Stimulated activated memory B cell treated with anti-CD40 and anti-IgM and Interleukin-4, amounts not matched to agents 10 μg/mL and 1 μg/mL and 100 μg/mL, for 72 hours (primary cell): Measurements from ENCODE around the gene LRRC43.
A peak's percentile ranks its signal among the peaks of the same experiment; 100 is the strongest.

ENCODE experiments used
- ATAC-seq: fragments of 150-1000 bp; cut with Tn5 transposase; 2 replicates; pipeline ENCODE4 v1.10.0; 2021
- H3K27ac Mint-ChIP-seq: one replicate; pipeline ENCODE4 v1.8.0; 2022; ENCODE audit warnings: mild to moderate bottlenecking, mixed read lengths
- H3K27me3 Mint-ChIP-seq: one replicate; pipeline ENCODE4 v1.8.0; 2022; ENCODE audit warnings: mixed read lengths
- H3K36me3 Mint-ChIP-seq: one replicate; pipeline ENCODE4 v1.8.0; 2022; ENCODE audit warnings: mixed read lengths
- H3K4me1 Mint-ChIP-seq: one replicate; pipeline ENCODE4 v1.8.0; 2022; ENCODE audit warnings: mixed read lengths
- H3K4me3 Mint-ChIP-seq: one replicate; pipeline ENCODE4 v1.8.0; 2022; ENCODE audit warnings: mild to moderate bottlenecking, moderate library complexity, mixed read lengths
- H3K9me3 Mint-ChIP-seq: one replicate; pipeline ENCODE4 v1.8.0; 2022; ENCODE audit warnings: mixed read lengths

LRRC43 gene

GRCh38 chr12:122182887-122183587, at the start of gene LRRC43:
LRRC43 (plus strand) TSS chr12:122183123; CDS start chr12:122183145, 22 bp downstream.
- Mint-ChIP-seq H3K4me1 (peaks cover 23% of the 10 kb centered on the region), H3K27ac (peak within 1 kb of the TSS; percentile 84), H3K27me3 (peaks cover 23% of the 10 kb centered on the region), H3K4me3 (peak within 1 kb of the TSS; percentile 75), H3K36me3 (no peaks in the 10 kb centered on the region), H3K9me3 (peaks cover 3% of the 10 kb centered on the region)
- peak; percentile 55 for ATAC-seq

- Mint-ChIP-seq H3K9me3 (no peaks in the 10 kb centered on the region), H3K36me3 (peaks cover 39% of the 10 kb centered on the region), H3K27me3 (no peaks in the 10 kb centered on the region), H3K4me1 (no peaks in the 10 kb centered on the region), H3K4me3 (no peak overlapping the region), H3K27ac (peak overlapping the region; percentile 53)
- no peak for ATAC-seq
These were observed 49.6 kb upstream of the LRRC43 start for GRCh38 chr12:122133192-122133950.

- H3K36me3 Mint-ChIP-seq = peaks cover 44% of the 10 kb centered on the region
- H3K9me3 Mint-ChIP-seq = no peaks in the 10 kb centered on the region
- no peak overlapping the region for H3K4me3 Mint-ChIP-seq
- no peak overlapping the region for H3K27ac Mint-ChIP-seq
- no peak for ATAC-seq
- H3K4me1 Mint-ChIP-seq = no peaks in the 10 kb centered on the region
- H3K27me3 Mint-ChIP-seq = no peaks in the 10 kb centered on the region
These were observed 47.4 kb upstream of the LRRC43 start for GRCh38 chr12:122135437-122136031.

- H3K27me3 Mint-ChIP-seq = no peaks in the 10 kb centered on the region
- no peak overlapping the region for H3K4me3 Mint-ChIP-seq
- H3K36me3 Mint-ChIP-seq = peaks cover 53% of the 10 kb centered on the region
- no peaks in the 10 kb centered on the region for H3K4me1 Mint-ChIP-seq
- ATAC-seq = no peak
- no peaks in the 10 kb centered on the region for H3K9me3 Mint-ChIP-seq
- H3K27ac Mint-ChIP-seq = no peak overlapping the region
These were observed 45.7 kb upstream of the LRRC43 start for GRCh38 chr12:122137229-122137628.

- Mint-ChIP-seq H3K4me3 (no peak overlapping the region), H3K27me3 (no peaks in the 10 kb centered on the region), H3K4me1 (no peaks in the 10 kb centered on the region), H3K27ac (no peak overlapping the region), H3K9me3 (no peaks in the 10 kb centered on the region), H3K36me3 (peaks cover 56% of the 10 kb centered on the region)
- no peak for ATAC-seq
These were observed 45.2 kb upstream of the LRRC43 start for GRCh38 chr12:122137681-122138080.

- H3K27me3 Mint-ChIP-seq = no peaks in the 10 kb centered on the region
- H3K36me3 Mint-ChIP-seq = peaks cover 56% of the 10 kb centered on the region
- H3K4me1 Mint-ChIP-seq = no peaks in the 10 kb centered on the region
- ATAC-seq = no peak
- H3K4me3 Mint-ChIP-seq = no peak overlapping the region
- no peaks in the 10 kb centered on the region for H3K9me3 Mint-ChIP-seq
- no peak overlapping the region for H3K27ac Mint-ChIP-seq
These were observed 44.7 kb upstream of the LRRC43 start for GRCh38 chr12:122138181-122138580.

GRCh38 chr12:122138616-122139015, 44.3 kb upstream of the LRRC43 start:
- Mint-ChIP-seq H3K27ac (no peak overlapping the region), H3K36me3 (peaks cover 56% of the 10 kb centered on the region), H3K9me3 (no peaks in the 10 kb centered on the region), H3K4me1 (no peaks in the 10 kb centered on the region), H3K27me3 (no peaks in the 10 kb centered on the region), H3K4me3 (no peak overlapping the region)
- no peak for ATAC-seq

- Mint-ChIP-seq H3K9me3 (no peaks in the 10 kb centered on the region), H3K4me1 (no peaks in the 10 kb centered on the region), H3K27ac (no peak overlapping the region), H3K36me3 (peaks cover 55% of the 10 kb centered on the region), H3K4me3 (no peak overlapping the region), H3K27me3 (no peaks in the 10 kb centered on the region)
- ATAC-seq = no peak
These were observed 43.7 kb upstream of the LRRC43 start for GRCh38 chr12:122139266-122139665.

- Mint-ChIP-seq H3K36me3 (peaks cover 50% of the 10 kb centered on the region), H3K4me1 (no peaks in the 10 kb centered on the region), H3K4me3 (no peak overlapping the region), H3K27me3 (no peaks in the 10 kb centered on the region), H3K27ac (no peak overlapping the region), H3K9me3 (no peaks in the 10 kb centered on the region)
- no peak for ATAC-seq
These were observed 43.0 kb upstream of the LRRC43 start for GRCh38 chr12:122139941-122140340.

GRCh38 chr12:122140467-122141257, 42.3 kb upstream of the LRRC43 start:
- H3K27me3 Mint-ChIP-seq = no peaks in the 10 kb centered on the region
- no peak overlapping the region for H3K27ac Mint-ChIP-seq
- H3K4me1 Mint-ChIP-seq = no peaks in the 10 kb centered on the region
- H3K36me3 Mint-ChIP-seq = peaks cover 44% of the 10 kb centered on the region
- no peaks in the 10 kb centered on the region for H3K9me3 Mint-ChIP-seq
- no peak overlapping the region for H3K4me3 Mint-ChIP-seq
- no peak for ATAC-seq

GRCh38 chr12:122141911-122142725, 40.8 kb upstream of the LRRC43 start:
- Mint-ChIP-seq H3K36me3 (peaks cover 44% of the 10 kb centered on the region), H3K4me3 (no peak overlapping the region), H3K4me1 (no peaks in the 10 kb centered on the region), H3K27me3 (no peaks in the 10 kb centered on the region), H3K27ac (no peak overlapping the region), H3K9me3 (no peaks in the 10 kb centered on the region)
- ATAC-seq = no peak

- Mint-ChIP-seq H3K4me3 (no peak overlapping the region), H3K9me3 (no peaks in the 10 kb centered on the region), H3K27ac (no peak overlapping the region), H3K4me1 (no peaks in the 10 kb centered on the region), H3K27me3 (no peaks in the 10 kb centered on the region), H3K36me3 (peaks cover 44% of the 10 kb centered on the region)
- no peak for ATAC-seq
These were observed 40.1 kb upstream of the LRRC43 start for GRCh38 chr12:122142857-122143256.

- no peak overlapping the region for H3K27ac Mint-ChIP-seq
- H3K36me3 Mint-ChIP-seq = peaks cover 33% of the 10 kb centered on the region
- H3K4me3 Mint-ChIP-seq = no peak overlapping the region
- H3K4me1 Mint-ChIP-seq = no peaks in the 10 kb centered on the region
- no peak for ATAC-seq
- no peaks in the 10 kb centered on the region for H3K27me3 Mint-ChIP-seq
- H3K9me3 Mint-ChIP-seq = no peaks in the 10 kb centered on the region
These were observed 38.0 kb upstream of the LRRC43 start for GRCh38 chr12:122144885-122145284.

GRCh38 chr12:122145505-122146330, 37.2 kb upstream of the LRRC43 start:
- H3K4me3 Mint-ChIP-seq = no peak overlapping the region
- H3K9me3 Mint-ChIP-seq = no peaks in the 10 kb centered on the region
- H3K4me1 Mint-ChIP-seq = no peaks in the 10 kb centered on the region
- H3K27me3 Mint-ChIP-seq = no peaks in the 10 kb centered on the region
- H3K36me3 Mint-ChIP-seq = peaks cover 29% of the 10 kb centered on the region
- no peak for ATAC-seq
- no peak overlapping the region for H3K27ac Mint-ChIP-seq
